HepG2 (cell line): ENCODE results near the gene PKDREJ. TPM values are rescaled to one million over a fixed set of nuclear protein-coding genes. Genes with fewer than 3 reads are reported as not detected.
A peak's percentile ranks its signal among the peaks of the same experiment; 100 is the strongest.

Experiments
- CHD4 ChIP-seq: fragments of 200-600 bp; sonication (generic); IDR thresholded peaks from 2 replicates; pipeline ENCODE4 v1.7.0; 2017; ENCODE audit warnings: mild to moderate bottlenecking, low read length, borderline replicate concordance
- FOXC1 ChIP-seq: sonication (generic); formaldehyde crosslinking; IDR thresholded peaks from 2 replicates; pipeline ENCODE4 v1.8.0; 2022; ENCODE audit warnings: mild to moderate bottlenecking, missing genetic modification reagents, borderline replicate concordance
- HES4 ChIP-seq: sonication (generic); formaldehyde crosslinking; IDR thresholded peaks from 2 replicates; pipeline ENCODE4 v1.9.0; 2021; ENCODE audit warnings: mild to moderate bottlenecking, missing genetic modification reagents, borderline replicate concordance
- HNF4A ChIP-seq: sonication (generic); formaldehyde crosslinking; IDR thresholded peaks from 2 replicates; pipeline ENCODE4 v1.4.0; 2020; ENCODE audit warnings: missing genetic modification reagents
- HOXA5 ChIP-seq: sonication (generic); formaldehyde crosslinking; IDR thresholded peaks from 2 replicates; pipeline ENCODE4 v1.4.0; 2020; ENCODE audit warnings: missing genetic modification reagents
- KAT7 ChIP-seq: IDR thresholded peaks from 2 replicates; pipeline ENCODE4 v1.6.1; 2018; ENCODE audit warnings: borderline replicate concordance, missing compliant biosample characterization
- KDM5A ChIP-seq: fragments of 200-600 bp; sonication (generic); IDR thresholded peaks from 2 replicates; pipeline ENCODE4 v1.7.0; 2018; ENCODE audit warnings: antibody characterized with exemption, mild to moderate bottlenecking, low read length, borderline replicate concordance
- MTA3 ChIP-seq: sonication (generic); formaldehyde crosslinking; IDR thresholded peaks from 2 replicates; pipeline ENCODE4 v1.4.0; 2020; ENCODE audit warnings: missing genetic modification reagents
- NR2F1 ChIP-seq, 2 experiments: fragments of 450-650 bp in 1 of 2; formaldehyde crosslinking in 1 of 2; IDR thresholded peaks; 2 replicates each; pipeline versions ENCODE4 v1.5.0 to v1.6.1; 2016 to 2020; ENCODE audit warnings: mild to moderate bottlenecking in 1 of 2, missing compliant biosample characterization in 1 of 2, missing genetic modification reagents in 1 of 2, moderate library complexity in 1 of 2
- PHF8 ChIP-seq: sonication (generic); formaldehyde crosslinking; IDR thresholded peaks from 2 replicates; pipeline ENCODE4 v1.5.0; 2020; ENCODE audit warnings: missing genetic modification reagents
- SALL1 ChIP-seq: sonication (generic); formaldehyde crosslinking; IDR thresholded peaks from 2 replicates; pipeline ENCODE4 v1.8.0; 2022; ENCODE audit warnings: mild to moderate bottlenecking, missing genetic modification reagents
- TBL1XR1 ChIP-seq: fragments of 150-350 bp; IDR thresholded peaks from 2 replicates; pipeline ENCODE4 v1.6.1; 2014; ENCODE audit warnings: borderline replicate concordance, low read length; ENCODE audit not compliant: partially characterized antibody
- ZNF136 ChIP-seq: sonication (generic); formaldehyde crosslinking; IDR thresholded peaks from 2 replicates; pipeline ENCODE4 v1.8.1; 2022; ENCODE audit warnings: low read depth, mild to moderate bottlenecking, moderate library complexity, missing genetic modification reagents
- ZNF207 ChIP-seq: fragments of 450-650 bp; IDR thresholded peaks from 2 replicates; pipeline ENCODE4 v1.6.1; 2016; ENCODE audit warnings: antibody characterized with exemption, borderline replicate concordance
- polyA plus RNA-seq, 8 experiments: library from polyadenylated mRNA; depleted of rRNA in 3 of 8; stranded (reverse) in 7 of 8; unstranded in 1 of 8; fragments of >200 nt; fragmentation: Illumina TruSeq in 4 of 8; extraction: Trizol in 4 of 8; gene quantifications; 2 replicates each; pipeline versions ENCODE4 v1.2.1 to v1.2.3, GENCODE V29; 2011 to 2016; ENCODE audit warnings: low read depth in 4 of 8, missing spikeins in 1 of 8, mixed read lengths in 1 of 8; ENCODE audit not compliant: insufficient read depth in 1 of 8
- total RNA-seq, 5 experiments: library from RNA; depleted of rRNA; stranded (reverse); fragments of >200 nt; fragmentation: Illumina TruSeq; extraction: Trizol; gene quantifications; 2 replicates each; pipeline ENCODE4 v1.2.3, GENCODE V29; 2016; ENCODE audit warnings: low read depth in 1 of 5
- TF ChIP-seq, protein P1 (sequence below): sonication (generic); formaldehyde crosslinking; IDR thresholded peaks from 2 replicates; pipeline ENCODE4 v1.4.0; 2020; ENCODE audit warnings: mild to moderate bottlenecking, missing genetic modification reagents
- TF ChIP-seq, protein P2 (sequence below), 2 experiments: sonication (generic) in 1 of 2; formaldehyde crosslinking in 1 of 2; IDR thresholded peaks; 2 replicates each; pipeline versions ENCODE4 v1.4.0 to v1.6.1; 2016 to 2020; ENCODE audit warnings: borderline replicate concordance in 1 of 2, low read depth in 1 of 2, mild to moderate bottlenecking in 1 of 2, missing genetic modification reagents in 1 of 2
- TF ChIP-seq, protein P3 (sequence below): sonication (generic); formaldehyde crosslinking; IDR thresholded peaks from 2 replicates; pipeline ENCODE4 v1.4.0; 2020; ENCODE audit warnings: mild to moderate bottlenecking, missing genetic modification reagents

PKDREJ gene
- total and polyA plus RNA-seq, 2 of the 13 experiments (the other 11 are each of a cell fraction or from before 2014, with no cell fraction given), result not detected

DNA sequence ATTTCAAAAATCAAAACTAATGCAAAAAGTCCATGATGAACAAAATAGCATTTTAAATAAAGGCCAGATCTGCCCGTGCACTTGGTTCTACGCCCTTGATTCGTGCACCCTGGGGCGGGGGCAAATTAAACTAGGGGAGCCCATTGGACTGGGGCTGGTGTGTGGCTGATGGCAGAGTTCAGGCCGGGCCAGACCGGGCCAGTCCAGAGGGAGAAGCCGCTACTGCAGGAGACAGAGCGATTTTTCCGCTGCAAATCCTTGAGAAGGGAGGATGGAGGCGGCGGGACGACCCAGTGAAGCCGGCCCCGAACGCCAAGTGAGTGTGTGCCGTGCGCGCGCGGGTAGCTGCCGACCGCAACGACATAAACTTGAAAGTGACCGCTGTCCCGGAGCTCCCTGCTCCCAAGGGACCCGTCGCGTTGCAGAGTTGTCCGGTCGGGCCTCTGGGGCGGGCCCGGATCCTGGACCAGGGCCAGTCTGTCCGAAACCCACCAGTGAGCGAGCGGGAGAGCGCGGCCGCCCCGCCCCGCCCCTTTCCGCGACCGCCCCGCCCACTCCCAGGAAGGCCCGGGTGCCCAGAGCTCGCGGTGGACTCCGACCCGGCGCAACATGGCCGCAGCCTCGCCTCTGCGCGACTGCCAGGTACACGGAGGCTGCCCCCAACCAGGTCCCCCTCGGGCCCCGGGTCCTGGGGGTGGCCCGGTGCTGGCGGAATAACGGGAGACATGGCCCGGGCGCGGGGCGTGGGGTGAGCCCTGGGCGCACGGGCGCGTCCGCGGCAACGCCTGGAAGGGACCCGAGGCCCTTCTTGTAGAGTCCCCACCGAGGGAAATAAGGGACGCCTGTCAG is 4.5 kb upstream of the PKDREJ start, which contains the start of gene TTC38 (continued):
- TF ChIP-seq, protein P1, sequence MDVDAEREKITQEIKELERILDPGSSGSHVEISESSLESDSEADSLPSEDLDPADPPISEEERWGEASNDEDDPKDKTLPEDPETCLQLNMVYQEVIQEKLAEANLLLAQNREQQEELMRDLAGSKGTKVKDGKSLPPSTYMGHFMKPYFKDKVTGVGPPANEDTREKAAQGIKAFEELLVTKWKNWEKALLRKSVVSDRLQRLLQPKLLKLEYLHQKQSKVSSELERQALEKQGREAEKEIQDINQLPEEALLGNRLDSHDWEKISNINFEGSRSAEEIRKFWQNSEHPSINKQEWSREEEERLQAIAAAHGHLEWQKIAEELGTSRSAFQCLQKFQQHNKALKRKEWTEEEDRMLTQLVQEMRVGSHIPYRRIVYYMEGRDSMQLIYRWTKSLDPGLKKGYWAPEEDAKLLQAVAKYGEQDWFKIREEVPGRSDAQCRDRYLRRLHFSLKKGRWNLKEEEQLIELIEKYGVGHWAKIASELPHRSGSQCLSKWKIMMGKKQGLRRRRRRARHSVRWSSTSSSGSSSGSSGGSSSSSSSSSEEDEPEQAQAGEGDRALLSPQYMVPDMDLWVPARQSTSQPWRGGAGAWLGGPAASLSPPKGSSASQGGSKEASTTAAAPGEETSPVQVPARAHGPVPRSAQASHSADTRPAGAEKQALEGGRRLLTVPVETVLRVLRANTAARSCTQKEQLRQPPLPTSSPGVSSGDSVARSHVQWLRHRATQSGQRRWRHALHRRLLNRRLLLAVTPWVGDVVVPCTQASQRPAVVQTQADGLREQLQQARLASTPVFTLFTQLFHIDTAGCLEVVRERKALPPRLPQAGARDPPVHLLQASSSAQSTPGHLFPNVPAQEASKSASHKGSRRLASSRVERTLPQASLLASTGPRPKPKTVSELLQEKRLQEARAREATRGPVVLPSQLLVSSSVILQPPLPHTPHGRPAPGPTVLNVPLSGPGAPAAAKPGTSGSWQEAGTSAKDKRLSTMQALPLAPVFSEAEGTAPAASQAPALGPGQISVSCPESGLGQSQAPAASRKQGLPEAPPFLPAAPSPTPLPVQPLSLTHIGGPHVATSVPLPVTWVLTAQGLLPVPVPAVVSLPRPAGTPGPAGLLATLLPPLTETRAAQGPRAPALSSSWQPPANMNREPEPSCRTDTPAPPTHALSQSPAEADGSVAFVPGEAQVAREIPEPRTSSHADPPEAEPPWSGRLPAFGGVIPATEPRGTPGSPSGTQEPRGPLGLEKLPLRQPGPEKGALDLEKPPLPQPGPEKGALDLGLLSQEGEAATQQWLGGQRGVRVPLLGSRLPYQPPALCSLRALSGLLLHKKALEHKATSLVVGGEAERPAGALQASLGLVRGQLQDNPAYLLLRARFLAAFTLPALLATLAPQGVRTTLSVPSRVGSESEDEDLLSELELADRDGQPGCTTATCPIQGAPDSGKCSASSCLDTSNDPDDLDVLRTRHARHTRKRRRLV (CRISPR knock-in tag), result 0 out of 2 replicates have a peak, but pooled peaks have one; percentile 39
- TF ChIP-seq HNF4A (CRISPR knock-in tag) (peak; percentile 70), ZNF136 (CRISPR knock-in tag) (0 out of 2 replicates have a peak, but pooled peaks have one; percentile 40), PHF8 (CRISPR knock-in tag) (peak; percentile 93), SALL1 (CRISPR knock-in tag) (peak; percentile 59; the same call in 1 of the 2 replicates), HOXA5 (0 out of 2 replicates have a peak, but pooled peaks have one; percentile 42), MTA3 (CRISPR knock-in tag) (no peak), HES4 (CRISPR knock-in tag) (peak; percentile 29; the same call in 1 of the 2 replicates), FOXC1 (CRISPR knock-in tag) (peak; percentile 23; the same call in 1 of the 2 replicates), TBL1XR1 (peak; percentile 81), ZNF207 (no peak), KDM5A (peak; percentile 16; the same call in 1 of the 2 replicates), KAT7 (CRISPR knock-in tag) (peak; percentile 56; the same call in 1 of the 2 replicates), CHD4 (no peak), NR2F1 (CRISPR knock-in tag; IDR thresholded peaks at IDR 0.05) (no peak)
- TF ChIP-seq, protein P2, sequence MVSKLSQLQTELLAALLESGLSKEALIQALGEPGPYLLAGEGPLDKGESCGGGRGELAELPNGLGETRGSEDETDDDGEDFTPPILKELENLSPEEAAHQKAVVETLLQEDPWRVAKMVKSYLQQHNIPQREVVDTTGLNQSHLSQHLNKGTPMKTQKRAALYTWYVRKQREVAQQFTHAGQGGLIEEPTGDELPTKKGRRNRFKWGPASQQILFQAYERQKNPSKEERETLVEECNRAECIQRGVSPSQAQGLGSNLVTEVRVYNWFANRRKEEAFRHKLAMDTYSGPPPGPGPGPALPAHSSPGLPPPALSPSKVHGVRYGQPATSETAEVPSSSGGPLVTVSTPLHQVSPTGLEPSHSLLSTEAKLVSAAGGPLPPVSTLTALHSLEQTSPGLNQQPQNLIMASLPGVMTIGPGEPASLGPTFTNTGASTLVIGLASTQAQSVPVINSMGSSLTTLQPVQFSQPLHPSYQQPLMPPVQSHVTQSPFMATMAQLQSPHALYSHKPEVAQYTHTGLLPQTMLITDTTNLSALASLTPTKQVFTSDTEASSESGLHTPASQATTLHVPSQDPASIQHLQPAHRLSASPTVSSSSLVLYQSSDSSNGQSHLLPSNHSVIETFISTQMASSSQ (IDR thresholded peaks at IDR 0.05; ENCODE audit: low read depth), result no peak
- TF ChIP-seq, protein P2 (CRISPR knock-in tag; IDR thresholded peaks at IDR 0.05; ENCODE audit: borderline replicate concordance), result peak; percentile 67; the same call in 1 of the 2 replicates
- TF ChIP-seq, protein P3, sequence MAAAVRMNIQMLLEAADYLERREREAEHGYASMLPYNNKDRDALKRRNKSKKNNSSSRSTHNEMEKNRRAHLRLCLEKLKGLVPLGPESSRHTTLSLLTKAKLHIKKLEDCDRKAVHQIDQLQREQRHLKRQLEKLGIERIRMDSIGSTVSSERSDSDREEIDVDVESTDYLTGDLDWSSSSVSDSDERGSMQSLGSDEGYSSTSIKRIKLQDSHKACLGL (CRISPR knock-in tag), result peak; percentile 65; the same call in 1 of the 2 replicates
